ENCODE results near the gene DNAJC1. TPM values are rescaled to one million over a fixed set of nuclear protein-coding genes. Genes with fewer than 3 reads are reported as not detected.

DNAJC1 gene
- total RNA-seq, 1 donor: 25.8 TPM

- no peak for DNase-seq (ENCODE audit: low read depth)
- no peak overlapping the region for H3K4me3 ChIP-seq (ENCODE audit: low read depth, low read length)
- TF ChIP-seq CTCF (IDR thresholded peaks at IDR 0.05; ENCODE audit: insufficient read depth, low read length): no peak
These were observed 41.2 kb downstream of the DNAJC1 start for GRCh38 chr10:21962358-21962757.

GRCh38 chr10:21961847-21962246, 41.7 kb downstream of the DNAJC1 start:
- peak; percentile 36 for DNase-seq (ENCODE audit: low read depth)
- TF ChIP-seq CTCF (IDR thresholded peaks at IDR 0.05; ENCODE audit: insufficient read depth, low read length): no peak
- no peak overlapping the region for H3K4me3 ChIP-seq (ENCODE audit: low read depth, low read length)

- no peak for DNase-seq (ENCODE audit: low read depth)
These were observed 43.5 kb downstream of the DNAJC1 start for GRCh38 chr10:21959998-21960397.

GRCh38 chr10:21954690-21955089, 48.8 kb downstream of the DNAJC1 start:
- no peak for DNase-seq (ENCODE audit: low read depth)
- TF ChIP-seq CTCF (IDR thresholded peaks at IDR 0.05; ENCODE audit: insufficient read depth, low read length): no peak
- H3K4me3 ChIP-seq (ENCODE audit: low read depth, low read length): no peak overlapping the region

More at GRCh38 chr10:21959998-21960397, 43.5 kb downstream of the DNAJC1 start:
- no peak overlapping the region for H3K4me3 ChIP-seq (ENCODE audit: low read depth, low read length)
- TF ChIP-seq CTCF (IDR thresholded peaks at IDR 0.05; ENCODE audit: insufficient read depth, low read length): no peak

- no peak overlapping the region for H3K4me3 ChIP-seq (ENCODE audit: low read depth, low read length)
- no peak for DNase-seq (ENCODE audit: low read depth)
- no peak for TF ChIP-seq CTCF (IDR thresholded peaks at IDR 0.05; ENCODE audit: insufficient read depth, low read length)
These were observed 49.4 kb downstream of the DNAJC1 start for GRCh38 chr10:21954132-21954531.

- H3K4me3 ChIP-seq (ENCODE audit: low read depth, low read length): no peak overlapping the region
- TF ChIP-seq CTCF (IDR thresholded peaks at IDR 0.05; ENCODE audit: insufficient read depth, low read length): peak; percentile 46
- peak; percentile 74 for DNase-seq (ENCODE audit: low read depth)
These were observed 49.9 kb downstream of the DNAJC1 start for GRCh38 chr10:21953585-21954057.

- TF ChIP-seq CTCF (IDR thresholded peaks at IDR 0.05; ENCODE audit: insufficient read depth, low read length): no peak
- peak; percentile 53 for DNase-seq (ENCODE audit: low read depth)
- no peak overlapping the region for H3K4me3 ChIP-seq (ENCODE audit: low read depth, low read length)
These were observed 53.0 kb downstream of the DNAJC1 start for GRCh38 chr10:21950566-21950965.

Measured in fibroblast of the aortic adventitia (primary cell).